IgD-negative memory B cell (primary cell): ENCODE data around the gene GALNT2. TPM values are rescaled to one million over a fixed set of nuclear protein-coding genes. Genes with fewer than 3 reads are reported as not detected.

Experiments used
- H3K27ac Mint-ChIP-seq, 3 donors: one replicate each; pipeline ENCODE4 v1.8.0; 2020 to 2022; ENCODE audit warnings: mild to moderate bottlenecking in 3 of 3, mixed read lengths in 3 of 3, moderate library complexity in 1 of 3
- H3K27me3 Mint-ChIP-seq: one replicate; pipeline ENCODE4 v1.8.0; 2021; ENCODE audit warnings: mixed read lengths
- H3K36me3 Mint-ChIP-seq: one replicate; pipeline ENCODE4 v1.8.0; 2020; ENCODE audit warnings: mild to moderate bottlenecking, mixed read lengths
- H3K4me1 Mint-ChIP-seq, 3 donors: one replicate each; pipeline ENCODE4 v1.8.0; 2020 to 2022; ENCODE audit warnings: mixed read lengths in 3 of 3, mild to moderate bottlenecking in 1 of 3
- H3K4me3 Mint-ChIP-seq, 4 donors: one replicate each; pipeline ENCODE4 v1.8.0; 2020 to 2022; ENCODE audit warnings: mild to moderate bottlenecking in 4 of 4, mixed read lengths in 4 of 4, moderate library complexity in 3 of 4
- H3K9me3 Mint-ChIP-seq, 3 donors: one replicate each; pipeline ENCODE4 v1.8.0; 2020 to 2021; ENCODE audit warnings: mixed read lengths in 3 of 3, mild to moderate bottlenecking in 1 of 3
- polyA plus RNA-seq: library from polyadenylated mRNA; unstranded; fragments of 300-500 nt; fragmentation: Illumina TruSeq; gene quantifications from one replicate; pipeline ENCODE4 v1.2.3, GENCODE V29; 2021

Gene GALNT2
- polyA plus RNA-seq, 1 donor from 2014 or later: 15.8 TPM

DNA sequence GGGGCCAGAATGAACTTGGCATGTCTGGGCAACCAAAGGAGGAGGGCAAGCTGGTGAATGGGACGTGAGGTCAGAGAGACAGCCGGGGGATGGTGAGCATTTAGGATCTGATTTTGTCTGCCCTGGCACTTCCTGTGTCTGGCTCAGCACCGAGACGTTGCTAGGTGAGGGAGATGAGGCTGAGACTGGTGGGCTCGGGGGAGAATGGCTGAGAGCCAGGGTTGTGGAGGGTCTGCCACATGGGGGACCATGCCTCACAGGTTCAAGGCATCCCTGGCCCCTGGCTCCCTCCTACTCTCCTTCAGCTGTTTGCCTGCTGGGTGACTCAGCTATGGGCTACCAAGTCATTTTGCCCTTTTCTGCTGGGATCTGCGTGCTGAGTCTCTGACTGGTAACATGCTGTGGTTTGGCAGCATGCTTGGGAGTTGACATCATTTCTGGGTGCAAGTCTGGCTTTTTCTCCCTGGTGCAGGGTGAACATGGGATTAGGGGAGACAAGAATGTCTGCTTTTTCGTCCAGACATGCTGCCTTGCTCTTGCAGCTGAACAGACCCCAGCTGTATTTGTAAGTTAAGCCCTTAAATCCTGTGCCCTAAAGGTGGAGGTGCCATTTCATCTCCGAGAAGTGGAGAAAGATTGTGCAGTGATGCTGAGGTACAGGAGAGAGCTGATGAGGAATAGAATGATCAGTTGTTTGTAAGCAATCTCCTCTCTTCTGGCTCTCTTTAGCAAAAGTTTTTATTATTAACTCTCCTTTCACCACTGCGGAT is 17.6 kb downstream of the GALNT2 start:
- H3K9me3 Mint-ChIP-seq: peaks cover 0 to 2% (median 0%) of the 10 kb centered on the region in 3 donors
- H3K27ac Mint-ChIP-seq: peak overlapping the region in 1 of 3 donors; percentile 60
- H3K4me1 Mint-ChIP-seq: peaks cover 17 to 26% (median 18%) of the 10 kb centered on the region in 3 donors
- no peaks in the 10 kb centered on the region for H3K27me3 Mint-ChIP-seq
- no peak overlapping the region for H3K4me3 Mint-ChIP-seq
- peaks cover 6% of the 10 kb centered on the region for H3K36me3 Mint-ChIP-seq

GRCh38 chr1:230085178-230085515 is 18.1 kb downstream of the GALNT2 start:
- H3K36me3 Mint-ChIP-seq: peaks cover 6% of the 10 kb centered on the region
- peaks cover 17 to 26% (median 18%) of the 10 kb centered on the region in 3 donors for H3K4me1 Mint-ChIP-seq
- no peaks in the 10 kb centered on the region for H3K27me3 Mint-ChIP-seq
- H3K27ac Mint-ChIP-seq: no peak overlapping the region
- peaks cover 0 to 2% (median 0%) of the 10 kb centered on the region in 3 donors for H3K9me3 Mint-ChIP-seq
- H3K4me3 Mint-ChIP-seq: no peak overlapping the region

DNA sequence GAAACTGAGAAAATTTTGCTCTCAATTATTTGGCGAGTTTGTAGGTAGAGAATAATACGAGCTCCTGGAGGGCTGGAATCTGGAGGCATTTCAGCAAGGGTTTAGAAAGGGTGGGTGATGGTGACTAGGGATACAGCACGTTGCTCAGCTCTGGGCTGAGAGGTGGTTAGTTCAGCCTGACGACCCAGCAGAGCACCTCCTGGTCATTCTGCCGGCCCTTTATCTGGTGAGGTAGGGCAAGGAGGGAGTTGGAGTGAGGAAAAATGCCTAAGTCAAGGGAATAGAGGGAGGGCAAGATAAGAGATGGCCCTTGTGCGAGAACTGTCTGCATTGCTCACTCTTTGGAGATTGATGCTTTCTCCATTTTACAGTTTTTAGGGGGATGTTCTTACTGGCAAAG is 19.1 kb downstream of the GALNT2 start:
- no peaks in the 10 kb centered on the region for H3K27me3 Mint-ChIP-seq
- no peak overlapping the region for H3K27ac Mint-ChIP-seq
- no peak overlapping the region for H3K4me3 Mint-ChIP-seq
- peaks cover 18 to 26% (median 18%) of the 10 kb centered on the region in 3 donors for H3K4me1 Mint-ChIP-seq
- H3K9me3 Mint-ChIP-seq: peaks cover 0 to 2% (median 0%) of the 10 kb centered on the region in 3 donors
- peaks cover 10% of the 10 kb centered on the region for H3K36me3 Mint-ChIP-seq

- peaks cover 8% of the 10 kb centered on the region for H3K36me3 Mint-ChIP-seq
- H3K4me1 Mint-ChIP-seq: peaks cover 18 to 26% (median 18%) of the 10 kb centered on the region in 3 donors
- peaks cover 0 to 2% (median 0%) of the 10 kb centered on the region in 3 donors for H3K9me3 Mint-ChIP-seq
- no peaks in the 10 kb centered on the region for H3K27me3 Mint-ChIP-seq
- H3K27ac Mint-ChIP-seq: no peak overlapping the region
- H3K4me3 Mint-ChIP-seq: no peak overlapping the region
Observed at GRCh38 chr1:230087028-230087716, 20.1 kb downstream of the GALNT2 start.

GRCh38 chr1:230087717-230088105 is 20.7 kb downstream of the GALNT2 start:
- Mint-ChIP-seq H3K9me3 (no peaks in the 10 kb centered on the region), H3K27me3 (no peaks in the 10 kb centered on the region), H3K4me3 (no peak overlapping the region), H3K4me1 (peaks cover 18 to 24% (median 18%) of the 10 kb centered on the region in 3 donors), H3K36me3 (peaks cover 10% of the 10 kb centered on the region), H3K27ac (no peak overlapping the region)

DNA sequence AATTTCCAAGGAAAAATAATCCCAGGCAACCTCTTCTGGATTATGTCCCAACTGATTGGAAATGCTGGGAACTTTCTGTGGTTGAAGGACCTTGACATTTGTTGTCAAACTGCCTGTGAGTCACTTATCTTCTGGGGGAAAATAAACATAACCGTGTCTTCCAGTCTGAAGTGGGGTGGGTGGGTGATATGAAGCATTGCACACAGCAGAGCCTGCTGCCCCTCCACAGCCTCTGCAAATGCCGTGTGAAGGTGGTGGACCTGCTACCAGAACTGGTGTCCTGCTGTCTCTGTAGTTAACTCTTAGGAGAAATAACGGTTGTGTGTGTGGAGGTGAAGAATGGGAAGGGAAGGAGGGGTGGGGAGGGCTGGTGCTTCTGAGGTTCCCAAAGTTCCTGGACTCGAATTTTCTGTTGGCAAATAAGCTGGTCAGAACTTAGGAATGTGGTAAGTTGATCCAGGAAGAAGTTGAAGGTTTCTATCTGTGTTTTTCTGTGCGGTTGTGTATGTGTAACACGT is 23.2 kb downstream of the GALNT2 start:
- Mint-ChIP-seq H3K4me1 (peaks cover 12 to 18% (median 12%) of the 10 kb centered on the region in 3 donors), H3K36me3 (peaks cover 8% of the 10 kb centered on the region), H3K4me3 (no peak overlapping the region), H3K27ac (no peak overlapping the region), H3K27me3 (no peaks in the 10 kb centered on the region), H3K9me3 (no peaks in the 10 kb centered on the region)

DNA sequence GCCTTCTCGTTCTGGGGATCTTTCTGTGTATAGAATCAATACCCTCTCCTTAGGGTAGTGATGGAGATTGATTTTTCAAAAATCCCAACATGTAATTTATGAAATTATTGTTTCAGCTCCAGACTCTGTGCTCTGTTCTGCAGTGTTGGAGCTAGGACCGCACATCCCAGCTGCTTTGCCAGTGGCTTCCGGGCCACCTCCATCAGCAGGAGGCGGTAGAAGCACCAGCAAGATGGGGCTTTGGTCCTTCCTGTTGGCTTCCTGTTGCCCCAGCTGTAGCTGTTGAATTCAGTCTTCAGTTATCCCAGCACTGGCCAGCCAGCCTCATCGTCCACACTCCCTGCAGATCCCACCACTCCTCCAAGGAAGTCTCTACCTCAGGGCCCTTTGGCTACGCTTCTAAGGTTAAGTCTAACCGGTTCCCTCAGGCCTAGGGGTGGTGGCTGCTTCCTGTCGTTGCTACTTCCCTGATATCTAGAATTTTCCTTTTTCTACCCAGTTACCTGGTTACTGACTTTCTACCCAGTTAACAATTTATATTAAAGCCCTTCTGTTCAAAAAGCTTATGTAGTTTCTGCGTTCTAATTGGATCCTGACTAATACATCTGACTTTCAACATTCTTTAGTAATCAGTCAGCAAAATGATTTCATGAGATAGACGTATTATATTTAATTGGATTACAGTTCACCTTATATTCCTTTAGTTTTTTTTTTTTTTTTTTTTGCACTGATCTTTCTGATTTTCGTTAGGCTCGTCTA is 24.6 kb downstream of the GALNT2 start:
- H3K27ac Mint-ChIP-seq: no peak overlapping the region
- no peak overlapping the region for H3K4me3 Mint-ChIP-seq

GRCh38 chr1:230094746-230095145 is 27.7 kb downstream of the GALNT2 start:
- peaks cover 0 to 3% (median 0%) of the 10 kb centered on the region in 3 donors for H3K9me3 Mint-ChIP-seq
- H3K27ac Mint-ChIP-seq: no peak overlapping the region
- peaks cover 11% of the 10 kb centered on the region for H3K36me3 Mint-ChIP-seq
- H3K27me3 Mint-ChIP-seq: no peaks in the 10 kb centered on the region
- peaks cover 1 to 4% (median 4%) of the 10 kb centered on the region in 3 donors for H3K4me1 Mint-ChIP-seq
- H3K4me3 Mint-ChIP-seq: no peak overlapping the region

More for the DNA sequence above, 24.6 kb downstream of the GALNT2 start:
- Mint-ChIP-seq H3K9me3 (no peaks in the 10 kb centered on the region), H3K4me1 (peaks cover 4 to 12% (median 11%) of the 10 kb centered on the region in 3 donors), H3K36me3 (peaks cover 11% of the 10 kb centered on the region), H3K27me3 (no peaks in the 10 kb centered on the region)

DNA sequence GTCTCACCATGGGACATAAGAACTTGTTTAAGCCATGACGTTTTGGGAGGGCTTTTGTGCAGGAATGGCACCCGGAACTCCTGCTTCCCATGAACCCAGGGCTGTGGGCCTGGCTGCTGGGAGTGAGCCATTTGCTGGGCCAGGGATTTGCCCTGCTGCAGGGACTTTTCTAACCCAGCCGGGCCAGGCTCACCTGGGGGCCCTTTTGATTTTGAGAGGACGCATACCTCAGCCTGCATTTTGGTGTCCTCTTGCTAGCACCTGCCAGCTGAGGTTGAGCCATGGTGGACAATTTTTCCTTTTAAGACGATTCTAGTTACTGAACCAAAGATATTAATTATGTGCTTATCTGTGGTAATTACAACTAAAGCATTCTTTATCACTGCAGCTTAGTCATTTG is 28.9 kb downstream of the GALNT2 start:
- Mint-ChIP-seq H3K9me3 (peaks cover 0 to 3% (median 0%) of the 10 kb centered on the region in 3 donors), H3K27ac (no peak overlapping the region), H3K4me3 (no peak overlapping the region), H3K4me1 (peaks cover 0 to 5% (median 4%) of the 10 kb centered on the region in 3 donors), H3K27me3 (no peaks in the 10 kb centered on the region), H3K36me3 (peaks cover 8% of the 10 kb centered on the region)

- peaks cover 0 to 3% (median 0%) of the 10 kb centered on the region in 3 donors for H3K9me3 Mint-ChIP-seq
- H3K27ac Mint-ChIP-seq: no peak overlapping the region
- no peaks in the 10 kb centered on the region for H3K27me3 Mint-ChIP-seq
- peaks cover 8% of the 10 kb centered on the region for H3K36me3 Mint-ChIP-seq
- no peak overlapping the region for H3K4me3 Mint-ChIP-seq
- H3K4me1 Mint-ChIP-seq: peaks cover 0 to 13% (median 4%) of the 10 kb centered on the region in 3 donors
Observed at GRCh38 chr1:230097370-230097769, 30.3 kb downstream of the GALNT2 start.

- peaks cover 0 to 3% (median 0%) of the 10 kb centered on the region in 3 donors for H3K9me3 Mint-ChIP-seq
- peaks cover 10 to 25% (median 11%) of the 10 kb centered on the region in 3 donors for H3K4me1 Mint-ChIP-seq
- H3K4me3 Mint-ChIP-seq: no peak overlapping the region
- H3K36me3 Mint-ChIP-seq: peaks cover 8% of the 10 kb centered on the region
- H3K27me3 Mint-ChIP-seq: no peaks in the 10 kb centered on the region
- peak overlapping the region in 1 of 3 donors; percentile 92 for H3K27ac Mint-ChIP-seq
Observed at GRCh38 chr1:230098723-230099122, 31.7 kb downstream of the GALNT2 start.

DNA sequence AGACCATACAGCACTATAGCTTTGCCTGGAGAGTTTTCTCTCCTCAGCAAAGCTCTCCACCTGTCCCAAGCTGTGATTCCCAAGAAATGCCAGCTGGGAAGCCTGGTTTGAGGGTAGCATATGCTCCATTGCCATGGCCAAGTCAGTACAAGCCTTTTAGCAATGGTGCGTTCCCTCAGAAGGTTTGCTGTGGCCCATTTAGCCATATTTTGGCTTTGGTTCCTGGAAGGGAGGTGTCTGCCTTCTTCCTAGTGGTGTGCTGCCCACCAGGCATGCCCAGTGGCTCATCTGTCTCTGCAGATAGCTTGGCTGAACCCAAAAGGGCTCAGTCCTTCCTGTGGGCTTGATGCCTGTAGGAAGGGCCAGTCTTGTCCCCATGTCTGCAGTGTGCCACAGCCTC is 32.4 kb downstream of the GALNT2 start:
- Mint-ChIP-seq H3K4me1 (peaks cover 17 to 32% (median 17%) of the 10 kb centered on the region in 3 donors), H3K9me3 (peaks cover 0 to 3% (median 0%) of the 10 kb centered on the region in 3 donors), H3K27ac (no peak overlapping the region), H3K36me3 (peaks cover 9% of the 10 kb centered on the region), H3K27me3 (no peaks in the 10 kb centered on the region), H3K4me3 (no peak overlapping the region)

DNA sequence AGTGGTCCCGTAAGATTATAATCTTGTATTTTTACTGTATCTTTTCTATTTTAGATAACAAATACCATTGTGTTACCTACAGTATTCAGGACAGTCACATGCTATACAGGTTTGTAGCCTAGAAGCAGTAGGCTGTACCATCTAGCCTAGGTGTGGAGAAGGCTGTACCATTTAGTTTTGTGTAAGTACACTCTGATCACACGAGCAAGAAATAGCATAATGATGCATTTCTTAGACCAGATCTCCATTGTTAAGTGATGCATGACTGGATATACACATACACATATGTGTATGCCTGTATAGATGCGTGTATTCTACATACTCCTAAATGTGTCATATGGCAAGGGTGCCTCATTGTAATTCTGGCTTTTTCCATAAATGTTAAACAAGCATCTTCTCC is 33.9 kb downstream of the GALNT2 start:
- H3K4me3 Mint-ChIP-seq: no peak overlapping the region
- H3K27me3 Mint-ChIP-seq: no peaks in the 10 kb centered on the region
- peaks cover 9% of the 10 kb centered on the region for H3K36me3 Mint-ChIP-seq
- H3K4me1 Mint-ChIP-seq: peaks cover 26 to 45% (median 31%) of the 10 kb centered on the region in 3 donors
- no peak overlapping the region for H3K27ac Mint-ChIP-seq
- H3K9me3 Mint-ChIP-seq: peaks cover 0 to 3% (median 0%) of the 10 kb centered on the region in 3 donors

GRCh38 chr1:230101556-230101955 is 34.5 kb downstream of the GALNT2 start:
- H3K27me3 Mint-ChIP-seq: no peaks in the 10 kb centered on the region
- no peak overlapping the region for H3K27ac Mint-ChIP-seq
- peak overlapping the region in 1 of 4 donors; percentile 39 for H3K4me3 Mint-ChIP-seq
- peaks cover 31 to 49% (median 37%) of the 10 kb centered on the region in 3 donors for H3K4me1 Mint-ChIP-seq
- peaks cover 0 to 3% (median 0%) of the 10 kb centered on the region in 3 donors for H3K9me3 Mint-ChIP-seq
- peaks cover 7% of the 10 kb centered on the region for H3K36me3 Mint-ChIP-seq
